Liver (tissue), 9 donors: ENCODE results near the gene UBE2R2. TPM values are rescaled to one million over a fixed set of nuclear protein-coding genes. Genes with fewer than 3 reads are reported as not detected.

Experiments
- DNase-seq: peaks from one replicate; pipeline ENCODE4 v3.0.0-alpha.2; 2017; ENCODE audit warnings: low spot score
- H3K27ac ChIP-seq, 2 donors: one replicate each; pipeline ENCODE4 v1.7.0; 2013; ENCODE audit warnings: inconsistent platforms in 2 of 2, low read length in 2 of 2, control low read depth in 1 of 2, low read depth in 1 of 2, mild to moderate bottlenecking in 1 of 2
- H3K27me3 ChIP-seq, 4 donors: one replicate each; pipeline versions ENCODE4 v1.6.1 to v1.7.0; 2013; ENCODE audit warnings: low read length in 3 of 4, inconsistent platforms in 1 of 4, mild to moderate bottlenecking in 1 of 4, moderate library complexity in 1 of 4; ENCODE audit not compliant: control insufficient read depth in 4 of 4, insufficient read depth in 4 of 4
- H3K36me3 ChIP-seq, 4 donors: one replicate each; pipeline versions ENCODE4 v1.6.1 to v1.7.0; 2013; ENCODE audit warnings: low read length in 3 of 4, mild to moderate bottlenecking in 3 of 4, low read depth in 1 of 4, moderate library complexity in 1 of 4; ENCODE audit not compliant: control insufficient read depth in 4 of 4, insufficient read depth in 3 of 4
- H3K4me1 ChIP-seq, 4 donors: one replicate each; pipeline versions ENCODE4 v1.6.1 to v1.7.0; 2013; ENCODE audit warnings: low read length in 3 of 4, mild to moderate bottlenecking in 3 of 4, moderate library complexity in 1 of 4; ENCODE audit not compliant: control insufficient read depth in 4 of 4, insufficient read depth in 4 of 4
- H3K4me3 ChIP-seq, 3 donors: one replicate each; pipeline versions ENCODE4 v1.6.1 to v1.7.0; 2013; ENCODE audit warnings: low read length in 3 of 3, control low read depth in 1 of 3, low read depth in 1 of 3, mild to moderate bottlenecking in 1 of 3
- H3K9ac ChIP-seq, 2 donors: one replicate each; pipeline ENCODE4 v1.7.0; 2013; ENCODE audit warnings: low read length in 2 of 2, mild to moderate bottlenecking in 2 of 2, moderate library complexity in 2 of 2, control low read depth in 1 of 2, low read depth in 1 of 2
- H3K9me3 ChIP-seq, 4 donors: one replicate each; pipeline versions ENCODE4 v1.6.1 to v1.7.0; 2013; ENCODE audit warnings: low read length in 3 of 4; ENCODE audit not compliant: control insufficient read depth in 4 of 4
- ATF3 ChIP-seq: IDR thresholded peaks from 2 replicates; pipeline ENCODE4 v1.6.1; 2016; ENCODE audit warnings: antibody characterized with exemption
- CTCF ChIP-seq: fragments of 150-350 bp; IDR thresholded peaks from 2 replicates; pipeline ENCODE4 v1.5.1; 2017; ENCODE audit warnings: improper control_type of control experiment, low read depth, low read length; ENCODE audit not compliant: missing input control
- EGR1 ChIP-seq, 2 donors: IDR thresholded peaks; 2 replicates each; pipeline ENCODE4 v1.6.1; 2016 to 2018; ENCODE audit warnings: antibody characterized with exemption in 2 of 2, low read depth in 2 of 2
- FOXA1 ChIP-seq: IDR thresholded peaks from 2 replicates; pipeline ENCODE4 v1.6.1; 2016; ENCODE audit warnings: antibody characterized with exemption
- FOXA2 ChIP-seq: IDR thresholded peaks from 2 replicates; pipeline ENCODE4 v1.6.1; 2016; ENCODE audit warnings: antibody characterized with exemption
- GABPA ChIP-seq, 2 donors: IDR thresholded peaks in 1 of 2; conservative IDR thresholded peaks in 1 of 2; 2 replicates each; pipeline ENCODE4 v1.6.1; 2016; ENCODE audit warnings: antibody characterized with exemption in 2 of 2, mild to moderate bottlenecking in 1 of 2, moderate library complexity in 1 of 2
- HNF4A ChIP-seq, 2 donors: conservative IDR thresholded peaks; 2 replicates each; pipeline ENCODE4 v1.6.1; 2016; ENCODE audit warnings: antibody characterized with exemption in 2 of 2, mild to moderate bottlenecking in 2 of 2
- HNF4G ChIP-seq: IDR thresholded peaks from 2 replicates; pipeline ENCODE4 v1.6.1; 2016; ENCODE audit warnings: antibody characterized with exemption
- JUND ChIP-seq, 2 donors: IDR thresholded peaks; 2 replicates each; pipeline ENCODE4 v1.6.1; 2016; ENCODE audit warnings: antibody characterized with exemption in 2 of 2
- MAX ChIP-seq: IDR thresholded peaks from 2 replicates; pipeline ENCODE4 v1.6.1; 2016; ENCODE audit warnings: antibody characterized with exemption
- NR2F2 ChIP-seq: IDR thresholded peaks from 2 replicates; pipeline ENCODE4 v1.6.1; 2016; ENCODE audit warnings: antibody characterized with exemption
- REST ChIP-seq: IDR thresholded peaks from 2 replicates; pipeline ENCODE4 v1.6.1; 2016; ENCODE audit warnings: antibody characterized with exemption, mild to moderate bottlenecking
- RXRA ChIP-seq, 2 donors: IDR thresholded peaks; 2 replicates each; pipeline ENCODE4 v1.6.1; 2017 to 2018; ENCODE audit warnings: antibody characterized with exemption in 2 of 2, mild to moderate bottlenecking in 1 of 2
- SP1 ChIP-seq: IDR thresholded peaks from 2 replicates; pipeline ENCODE4 v1.6.1; 2018; ENCODE audit warnings: antibody characterized with exemption, mild to moderate bottlenecking
- TAF1 ChIP-seq: conservative IDR thresholded peaks from 2 replicates; pipeline ENCODE4 v1.6.1; 2016; ENCODE audit warnings: antibody characterized with exemption, mild to moderate bottlenecking
- YY1 ChIP-seq: IDR thresholded peaks from 2 replicates; pipeline ENCODE4 v1.6.1; 2016; ENCODE audit warnings: antibody characterized with exemption, mild to moderate bottlenecking
- ZBTB33 ChIP-seq: IDR thresholded peaks from 2 replicates; pipeline ENCODE4 v1.6.1; 2016; ENCODE audit warnings: antibody characterized with exemption
- WGBS: extraction: QIAGEN DNeasy Blood & Tissue Kit; methylation state at CpG from one replicate; pipeline ENCODE4 v1.1.7; 2013; 5-methylcytosine and 5-hydroxymethylcytosine counted together
- polyA plus RNA-seq, 2 donors: library from polyadenylated mRNA; stranded (reverse) in 1 of 2; unstranded in 1 of 2; fragments of 200-250 nt in 1 of 2; fragments of >200 nt in 1 of 2; fragmentation: Nextera tagmentation in 1 of 2; extraction: Ambion mirVana in 1 of 2; gene quantifications; one replicate each; pipeline versions ENCODE4 v1.2.1 to v1.2.3, GENCODE V29; 2013 to 2015
- total RNA-seq, 2 donors: library from RNA; depleted of rRNA; stranded (reverse); fragments of >200 nt; gene quantifications; one replicate each; pipeline ENCODE4 v1.2.3, GENCODE V29; 2014
- donor health status: healthy.
- donor health status: healthy.
- donor health status: healthy.
- donor health status: healthy.
- donor health status: healthy.

UBE2R2 gene
- total and polyA plus RNA-seq, 4 donors: 10.8 to 15.0 (median 14.2) TPM

- Histone ChIP-seq H3K27me3 (no peaks in the 10 kb centered on the region), H3K9ac (no peak overlapping the region), H3K36me3 (peaks cover 5 to 17% (median 10%) of the 10 kb centered on the region in 4 donors), H3K27ac (no peak overlapping the region), H3K9me3 (no peaks in the 10 kb centered on the region), H3K4me3 (no peak overlapping the region), H3K4me1 (peaks cover 0 to 5% (median 3%) of the 10 kb centered on the region in 4 donors)
- 68% methylated on average over 9 of the region's 9 CpGs for WGBS
- TF ChIP-seq YY1 (no peak), RXRA (IDR thresholded peaks at IDR 0.05) (peak in 1 of 2 donors; percentile 49), HNF4A (conservative IDR thresholded peaks at IDR 0.05) (peak; percentile 67 to 81), REST (peak; percentile 14)
- no peak for DNase-seq
Measured at GRCh38 chr9:33939924-33940874, 123.2 kb downstream of the UBE2R2 start.

GRCh38 chr9:33942471-33943083 is 125.6 kb downstream of the UBE2R2 start:
- Histone ChIP-seq H3K4me1 (peaks cover 0 to 5% (median 3%) of the 10 kb centered on the region in 4 donors), H3K4me3 (no peak overlapping the region), H3K27ac (no peak overlapping the region), H3K27me3 (no peaks in the 10 kb centered on the region), H3K36me3 (peaks cover 3 to 16% (median 14%) of the 10 kb centered on the region in 4 donors), H3K9ac (no peak overlapping the region), H3K9me3 (no peaks in the 10 kb centered on the region)
- no peak for DNase-seq
- no peak for TF ChIP-seq YY1
- WGBS: 98% methylated on average over 3 of the region's 3 CpGs

GRCh38 chr9:33943389-33943788 is 126.4 kb downstream of the UBE2R2 start:
- no peak for DNase-seq
- H3K9ac ChIP-seq: no peak overlapping the region
- H3K36me3 ChIP-seq: peaks cover 6 to 19% (median 15%) of the 10 kb centered on the region in 4 donors
- H3K9me3 ChIP-seq: no peaks in the 10 kb centered on the region
- H3K27me3 ChIP-seq: no peaks in the 10 kb centered on the region
- no peak overlapping the region for H3K27ac ChIP-seq
- 47% methylated on average over 2 of the region's 2 CpGs for WGBS
- no peak overlapping the region for H3K4me3 ChIP-seq
- H3K4me1 ChIP-seq: peaks cover 0 to 5% (median 3%) of the 10 kb centered on the region in 4 donors
- TF ChIP-seq FOXA1 (no peak), JUND (IDR thresholded peaks at IDR 0.05) (no peak), EGR1 (IDR thresholded peaks at IDR 0.05; ENCODE audit: low read depth in 2 of 2) (no peak), NR2F2 (peak; percentile 80), YY1 (no peak), RXRA (IDR thresholded peaks at IDR 0.05) (no peak), TAF1 (no peak), ATF3 (no peak), MAX (no peak), FOXA2 (no peak), CTCF (no peak), HNF4A (conservative IDR thresholded peaks at IDR 0.05) (peak in 1 of 2 donors; percentile 12), SP1 (no peak), ZBTB33 (no peak), HNF4G (no peak), GABPA (IDR thresholded peaks at IDR 0.05 in 1 of 2, conservative IDR thresholded peaks at IDR 0.05 in 1 of 2) (no peak)
